HUES6 (cell line): ENCODE data around the gene RNF166.

ENCODE experiments used
- H3K27ac ChIP-seq: 2 replicates; pipeline ENCODE4 v1.7.0; 2013; ENCODE audit warnings: low read depth, mild to moderate bottlenecking, low read length, inconsistent platforms
- H3K27me3 ChIP-seq: 2 replicates; pipeline ENCODE4 v1.6.1; 2013; ENCODE audit warnings: low read length; ENCODE audit not compliant: control insufficient read depth, insufficient read depth
- H3K36me3 ChIP-seq: 2 replicates; pipeline ENCODE4 v1.6.1; 2013; ENCODE audit warnings: low read length; ENCODE audit not compliant: control insufficient read depth, insufficient read depth
- H3K4me1 ChIP-seq: 2 replicates; pipeline ENCODE4 v1.6.1; 2013; ENCODE audit warnings: low read length; ENCODE audit not compliant: control insufficient read depth, insufficient read depth
- H3K4me3 ChIP-seq: 2 replicates; pipeline ENCODE4 v1.5.1; 2013; ENCODE audit warnings: low read depth, low read length
- H3K9ac ChIP-seq: one replicate; pipeline ENCODE4 v1.6.1; 2013; ENCODE audit warnings: mild to moderate bottlenecking, low read length
- H3K9me3 ChIP-seq: 2 replicates; pipeline ENCODE4 v1.6.1; 2013; ENCODE audit warnings: low read depth, low read length; ENCODE audit not compliant: control insufficient read depth, insufficient read depth

The RNF166 gene

GRCh38 chr16:88732172-88732960, 26.2 kb upstream of the RNF166 start:
- Histone ChIP-seq H3K9ac (no peak overlapping the region), H3K27me3 (no peaks in the 10 kb centered on the region), H3K9me3 (no peaks in the 10 kb centered on the region), H3K36me3 (peaks cover 10% of the 10 kb centered on the region; the same call in 1 of the 2 replicates), H3K27ac (no peak overlapping the region), H3K4me1 (no peaks in the 10 kb centered on the region; the same call in 1 of the 2 replicates), H3K4me3 (no peak overlapping the region)

GRCh38 chr16:88731699-88732098, 25.5 kb upstream of the RNF166 start:
- Histone ChIP-seq H3K36me3 (peaks cover 10% of the 10 kb centered on the region; the same call in 1 of the 2 replicates), H3K4me1 (no peaks in the 10 kb centered on the region; the same call in 1 of the 2 replicates), H3K4me3 (no peak overlapping the region), H3K9me3 (no peaks in the 10 kb centered on the region), H3K27me3 (no peaks in the 10 kb centered on the region), H3K27ac (no peak overlapping the region), H3K9ac (no peak overlapping the region)

- H3K27ac ChIP-seq: no peak overlapping the region
- no peaks in the 10 kb centered on the region for H3K9me3 ChIP-seq
- H3K4me3 ChIP-seq: no peak overlapping the region
- H3K4me1 ChIP-seq: no peaks in the 10 kb centered on the region; the same call in 1 of the 2 replicates
- peaks cover 9% of the 10 kb centered on the region; the same call in 1 of the 2 replicates for H3K36me3 ChIP-seq
- no peak overlapping the region for H3K9ac ChIP-seq
- no peaks in the 10 kb centered on the region for H3K27me3 ChIP-seq
Observed at GRCh38 chr16:88730632-88731607, 24.7 kb upstream of the RNF166 start.

GRCh38 chr16:88727871-88728270, 21.7 kb upstream of the RNF166 start:
- no peak overlapping the region for H3K9ac ChIP-seq
- no peaks in the 10 kb centered on the region for H3K27me3 ChIP-seq
- no peak overlapping the region for H3K4me3 ChIP-seq
- H3K27ac ChIP-seq: no peak overlapping the region
- H3K36me3 ChIP-seq: peaks cover 11% of the 10 kb centered on the region; the same call in 1 of the 2 replicates
- no peaks in the 10 kb centered on the region; the same call in 1 of the 2 replicates for H3K4me1 ChIP-seq
- H3K9me3 ChIP-seq: no peaks in the 10 kb centered on the region

- H3K4me3 ChIP-seq: no peak overlapping the region
- no peaks in the 10 kb centered on the region; the same call in 1 of the 2 replicates for H3K4me1 ChIP-seq
- peaks cover 19% of the 10 kb centered on the region for H3K36me3 ChIP-seq
- no peaks in the 10 kb centered on the region for H3K9me3 ChIP-seq
- no peak overlapping the region for H3K9ac ChIP-seq
- H3K27ac ChIP-seq: no peak overlapping the region
- no peaks in the 10 kb centered on the region for H3K27me3 ChIP-seq
Observed at GRCh38 chr16:88726981-88727380, 20.8 kb upstream of the RNF166 start.

GRCh38 chr16:88726408-88726749, 20.2 kb upstream of the RNF166 start:
- no peaks in the 10 kb centered on the region; the same call in 1 of the 2 replicates for H3K4me1 ChIP-seq
- H3K36me3 ChIP-seq: peaks cover 25% of the 10 kb centered on the region
- no peak overlapping the region for H3K4me3 ChIP-seq
- no peaks in the 10 kb centered on the region for H3K27me3 ChIP-seq
- no peaks in the 10 kb centered on the region for H3K9me3 ChIP-seq
- H3K27ac ChIP-seq: no peak overlapping the region
- H3K9ac ChIP-seq: no peak overlapping the region

GRCh38 chr16:88725609-88726407, 19.6 kb upstream of the RNF166 start:
- Histone ChIP-seq H3K4me1 (no peaks in the 10 kb centered on the region; the same call in 1 of the 2 replicates), H3K9ac (no peak overlapping the region), H3K9me3 (no peaks in the 10 kb centered on the region), H3K36me3 (peaks cover 28% of the 10 kb centered on the region), H3K27me3 (no peaks in the 10 kb centered on the region), H3K4me3 (no peak overlapping the region), H3K27ac (no peak overlapping the region)

- Histone ChIP-seq H3K9ac (no peak overlapping the region), H3K27me3 (no peaks in the 10 kb centered on the region), H3K4me3 (no peak overlapping the region), H3K27ac (no peak overlapping the region), H3K4me1 (no peaks in the 10 kb centered on the region; the same call in 1 of the 2 replicates), H3K9me3 (no peaks in the 10 kb centered on the region), H3K36me3 (peaks cover 34% of the 10 kb centered on the region)
Observed at GRCh38 chr16:88724855-88725555, 18.8 kb upstream of the RNF166 start.

GRCh38 chr16:88723911-88724310, 17.7 kb upstream of the RNF166 start:
- no peaks in the 10 kb centered on the region for H3K27me3 ChIP-seq
- H3K9ac ChIP-seq: no peak overlapping the region
- H3K9me3 ChIP-seq: no peaks in the 10 kb centered on the region
- H3K27ac ChIP-seq: no peak overlapping the region
- peaks cover 44% of the 10 kb centered on the region for H3K36me3 ChIP-seq
- H3K4me1 ChIP-seq: no peaks in the 10 kb centered on the region; the same call in 1 of the 2 replicates
- no peak overlapping the region for H3K4me3 ChIP-seq

- H3K9me3 ChIP-seq: no peaks in the 10 kb centered on the region
- no peaks in the 10 kb centered on the region; the same call in 1 of the 2 replicates for H3K4me1 ChIP-seq
- no peak overlapping the region for H3K4me3 ChIP-seq
- no peaks in the 10 kb centered on the region for H3K27me3 ChIP-seq
- H3K36me3 ChIP-seq: peaks cover 47% of the 10 kb centered on the region
- no peak overlapping the region for H3K9ac ChIP-seq
- H3K27ac ChIP-seq: no peak overlapping the region
Observed at GRCh38 chr16:88723507-88723887, 17.3 kb upstream of the RNF166 start.
